Pericardium fibroblast (primary cell): ENCODE measurements around the gene FRS3. TPM values are rescaled to one million over a fixed set of nuclear protein-coding genes. Genes with fewer than 3 reads are reported as not detected.

Source experiments
- total RNA-seq: library from RNA; depleted of rRNA; stranded (reverse); fragments of >200 nt; gene quantifications from 2 replicates; pipeline ENCODE4 v1.2.3, GENCODE V29; 2015

Gene FRS3
- total RNA-seq, result 0.68 and 3.0 TPM in 2 replicates

GRCh38 chr6:41779788-41780550 lies at the start of gene FRS3:
FRS3 (minus strand) TSS chr6:41779900; CDS start chr6:41776987, 2,913 bp downstream.

GRCh38 chr6:41787219-41787917 lies 7.7 kb upstream of the FRS3 start, which contains the start of gene TOMM6:
TOMM6 (plus strand) TSS chr6:41787694; CDS start chr6:41787698, 4 bp downstream.

GRCh38 chr6:41780551-41781365 lies 1.1 kb upstream of the FRS3 start, which contains the start of gene PRICKLE4:
PRICKLE4 (plus strand) TSS chr6:41780782; CDS start chr6:41783474, 2,692 bp downstream.

GRCh38 chr6:41747256-41748101 lies 32.2 kb downstream of the FRS3 start, which contains the start of gene PGC:
PGC (minus strand) TSS chr6:41747397; CDS start chr6:41747334, 63 bp downstream.

GRCh38 chr6:41735427-41736185 lies 44.1 kb downstream of the FRS3 start, which contains the start of gene TFEB:
TFEB (minus strand) TSS chr6:41735608; CDS start chr6:41691213, 44,395 bp downstream.

Other genes starting within 250 kb of the FRS3 start
- gene FOXP4, start 233.5 kb downstream of the FRS3 start, total RNA-seq, result 2.6 and 5.5 TPM in 2 replicates
- 15.1 and 30.8 TPM in 2 replicates for gene MDFI, start 141.4 kb downstream of the FRS3 start, total RNA-seq
- gene TFEB, start 44.3 kb downstream of the FRS3 start, total RNA-seq, result 2.6 and 4.2 TPM in 2 replicates
- gene PGC, start 32.5 kb downstream of the FRS3 start, total RNA-seq, result not detected in 2 replicates
- 0.43 and 0.82 TPM in 2 replicates for gene PRICKLE4, start 882 bp upstream of the FRS3 start, total RNA-seq
- 126 and 144 TPM in 2 replicates for gene TOMM6, start 7.8 kb upstream of the FRS3 start, total RNA-seq
- gene USP49, start 115.5 kb upstream of the FRS3 start, total RNA-seq, result 0.60 and 0.70 TPM in 2 replicates
- gene MED20, start 141.2 kb upstream of the FRS3 start, total RNA-seq, result 15.5 and 19.4 TPM in 2 replicates
- 5.2 and 8.4 TPM in 2 replicates for gene BYSL, start 141.6 kb upstream of the FRS3 start, total RNA-seq
- gene CCND3, start 161.9 kb upstream of the FRS3 start, total RNA-seq, result 103 and 124 TPM in 2 replicates